HG03095 (cell line): ENCODE measurements around the gene GKAP1.
"Not testable (repeated sequence)": the region's sequence is repeated elsewhere in the genome, so short reads cannot be mapped to it uniquely, and the experiment has no call there.

Source experiments
- ATAC-seq: cut with Tn5 transposase; IDR thresholded peaks from one replicate; pipeline ENCODE4 v1.9.1; 2021; ENCODE audit warnings: moderate library complexity; ENCODE audit not compliant: unreplicated experiment

The GKAP1 gene

DNA sequence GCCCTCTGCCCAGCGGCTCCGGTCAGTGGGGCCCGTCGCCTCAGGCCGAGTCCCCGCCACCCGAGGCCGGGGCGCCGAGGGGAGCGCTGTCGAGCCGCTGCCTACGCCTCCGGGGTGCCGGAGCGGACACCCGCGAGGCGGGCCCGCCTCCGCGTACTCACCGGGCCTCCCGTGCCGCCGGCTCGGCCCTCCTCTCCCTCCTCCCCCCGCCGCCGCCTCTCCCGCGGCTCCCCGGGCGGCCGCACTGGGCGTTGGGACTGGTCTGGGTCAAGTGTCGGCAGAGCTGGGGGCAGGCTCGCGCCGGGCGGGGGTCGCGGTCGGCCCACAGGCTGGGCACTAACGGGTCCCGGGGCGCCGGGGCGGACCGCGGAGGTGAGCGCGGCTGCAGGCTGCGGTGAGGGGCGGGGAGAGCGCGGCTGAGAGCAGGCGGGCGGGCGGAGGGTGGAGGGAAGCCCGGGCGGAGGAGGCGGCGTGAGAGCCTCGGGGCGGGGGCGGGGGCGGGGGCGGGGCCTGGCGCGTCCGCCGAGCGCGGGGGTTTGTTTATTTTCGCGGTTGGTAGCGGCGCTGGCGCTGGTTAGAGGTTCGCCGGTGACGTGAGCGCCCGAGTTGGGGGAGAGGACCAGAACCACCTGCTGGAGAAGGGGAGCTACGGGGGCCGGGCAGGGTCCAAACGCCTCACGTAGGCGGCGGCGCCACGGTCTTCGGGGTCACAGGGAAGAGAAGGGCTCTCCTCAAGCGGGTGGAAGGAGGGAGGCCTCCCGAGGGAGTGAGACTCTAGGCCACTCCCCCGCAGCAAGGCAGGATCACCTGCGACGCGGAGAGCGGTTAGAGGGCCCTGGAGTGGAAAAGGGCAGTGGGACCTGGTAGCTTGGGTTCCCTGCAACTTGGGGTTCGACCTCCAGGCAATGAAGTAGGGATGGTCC lies at the start of gene GKAP1:
Gene GKAP1 (minus strand): TSS at position 414 of the 923 bp plus-strand sequence. CDS start 11,252 bp downstream, outside the sequence.
- peak; percentile 75 for ATAC-seq

GRCh38 chr9:83849895-83850294 lies 32.3 kb upstream of the GKAP1 start:
- peak; percentile 76 for ATAC-seq

GRCh38 chr9:83837070-83837643 lies 19.6 kb upstream of the GKAP1 start:
- not testable (repeated sequence) for ATAC-seq

DNA sequence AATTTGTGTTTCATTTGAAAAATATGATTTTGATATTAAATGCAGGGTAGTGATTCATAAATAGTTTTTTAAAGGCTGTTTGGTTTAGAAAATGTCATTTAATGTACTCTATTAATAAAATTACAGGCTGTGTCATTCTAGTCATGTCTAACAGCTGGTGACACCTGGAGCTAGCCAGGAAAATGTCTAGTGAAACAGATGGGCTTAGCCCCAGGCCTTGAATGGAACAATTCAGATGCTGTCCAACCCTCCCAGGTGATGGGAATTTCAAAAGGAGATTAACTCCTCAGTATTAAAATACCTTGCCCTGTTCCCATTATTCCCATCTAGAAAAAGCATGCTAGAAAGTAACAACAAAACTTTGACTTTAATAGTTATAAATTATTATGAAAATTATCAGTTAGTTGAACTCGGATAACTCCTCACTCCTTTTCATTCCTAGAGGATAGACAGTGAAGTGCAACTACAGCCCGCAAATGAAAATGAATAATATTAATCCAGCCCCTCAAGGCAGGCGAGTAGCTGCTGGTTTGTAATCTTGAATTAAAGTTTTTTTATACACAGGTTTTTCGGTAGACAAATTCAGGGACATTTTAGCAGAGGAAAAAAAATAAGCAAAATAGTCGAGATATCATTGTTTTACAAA lies 13.0 kb upstream of the GKAP1 start:
- not testable (repeated sequence) for ATAC-seq

DNA sequence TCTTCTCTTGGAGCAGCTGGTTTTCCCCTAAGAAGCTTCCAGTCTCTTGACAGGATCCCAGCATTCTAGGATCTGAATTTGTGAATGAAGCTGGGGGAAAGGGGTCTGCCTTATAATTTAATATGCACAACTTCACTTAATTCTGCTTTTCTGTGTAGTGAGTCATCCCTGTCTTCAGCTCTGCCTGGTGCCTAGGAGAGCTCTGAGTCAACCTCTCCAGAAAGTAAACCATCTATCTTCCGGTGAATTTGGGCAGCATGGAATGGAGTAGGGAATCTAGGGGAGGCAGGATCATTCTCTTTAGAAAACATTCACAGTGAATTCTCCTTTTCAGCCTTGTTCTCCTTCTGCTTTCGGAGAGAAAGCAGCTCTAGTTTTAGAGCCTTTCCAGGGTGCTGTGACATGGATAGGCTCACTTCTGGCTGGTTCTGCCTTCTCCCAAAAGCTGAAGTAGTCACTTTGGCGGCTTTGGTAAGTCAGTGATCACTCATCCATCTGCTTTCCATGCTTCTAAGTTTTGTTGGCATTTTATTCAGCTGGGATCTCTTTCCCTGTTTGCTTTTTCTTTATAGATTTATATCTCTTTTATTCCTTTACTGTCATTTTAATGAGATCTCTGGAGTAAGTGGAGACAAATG lies 7.5 kb upstream of the GKAP1 start:
- ATAC-seq, result not testable (repeated sequence)

GRCh38 chr9:83817011-83817355 lies 586 bp downstream of the GKAP1 start:
- ATAC-seq, result peak; percentile 9

GRCh38 chr9:83815120-83815519 lies 2.4 kb downstream of the GKAP1 start:
- not testable (repeated sequence) for ATAC-seq

- not testable (repeated sequence) for ATAC-seq
Measured at GRCh38 chr9:83809213-83809612, 8.4 kb downstream of the GKAP1 start.

- not testable (repeated sequence) for ATAC-seq
Measured at GRCh38 chr9:83804454-83804853, 13.1 kb downstream of the GKAP1 start.

GRCh38 chr9:83803941-83804340 lies 13.6 kb downstream of the GKAP1 start:
- not testable (repeated sequence) for ATAC-seq

DNA sequence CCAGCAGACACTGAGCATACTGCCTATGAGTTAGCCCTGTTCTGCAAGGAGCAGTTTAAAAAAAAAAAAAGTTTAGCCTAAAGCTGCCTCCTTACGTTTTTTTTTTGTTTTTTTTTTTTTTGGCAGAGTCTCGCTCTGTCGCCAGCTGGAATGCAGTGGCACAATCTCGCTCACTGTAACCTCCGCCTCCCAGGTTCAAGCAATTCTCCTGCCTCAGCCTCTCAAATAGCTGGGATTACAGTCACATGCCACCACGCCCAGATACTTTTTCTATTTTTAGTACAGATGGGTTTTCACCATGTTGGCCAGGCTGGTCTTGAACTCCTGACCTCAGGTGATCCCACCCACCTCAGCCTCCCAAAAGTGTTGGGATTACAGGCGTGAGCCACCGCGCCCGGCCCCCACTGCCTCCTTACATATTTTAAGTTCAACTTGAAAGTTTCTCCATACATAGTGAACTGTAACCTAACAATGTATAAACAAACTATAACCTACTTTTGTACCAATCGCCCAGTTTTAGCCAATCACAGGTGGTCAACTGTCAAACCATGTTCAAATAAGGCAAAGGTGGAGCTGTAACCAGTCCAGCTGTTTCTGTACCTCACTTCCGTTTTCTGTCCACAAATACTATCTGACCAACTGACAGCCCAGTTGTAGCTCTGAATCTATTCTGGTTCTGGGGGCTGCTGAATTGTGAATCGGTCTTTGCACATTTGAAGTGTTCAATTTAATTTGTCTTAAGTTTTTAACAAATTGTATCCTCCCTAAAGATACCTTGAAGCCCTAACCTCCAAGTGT lies 17.1 kb downstream of the GKAP1 start:
- ATAC-seq, result no peak

DNA sequence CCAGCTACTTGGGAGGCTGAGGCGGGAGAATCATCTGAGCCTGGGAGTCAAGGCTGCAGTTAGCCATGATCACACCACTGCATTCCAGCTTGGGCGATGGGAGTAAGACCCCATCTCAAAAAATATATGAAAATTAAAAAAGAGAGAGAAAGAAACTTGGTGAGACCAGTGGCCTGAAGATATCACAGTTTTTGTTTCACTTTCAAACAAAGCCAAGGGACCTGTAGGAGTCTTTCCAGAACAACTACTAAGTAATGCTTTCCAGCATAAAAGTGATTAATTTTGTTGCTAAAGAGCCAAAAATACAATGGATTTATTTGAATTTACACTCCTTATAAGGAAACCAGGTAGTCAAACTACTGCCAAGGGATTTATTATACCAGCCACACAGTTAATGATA lies 23.5 kb downstream of the GKAP1 start:
- ATAC-seq, result no peak

GRCh38 chr9:83792746-83793145 lies 24.8 kb downstream of the GKAP1 start:
- ATAC-seq, result no peak

GRCh38 chr9:83778164-83778563 lies 39.4 kb downstream of the GKAP1 start:
- no peak for ATAC-seq

DNA sequence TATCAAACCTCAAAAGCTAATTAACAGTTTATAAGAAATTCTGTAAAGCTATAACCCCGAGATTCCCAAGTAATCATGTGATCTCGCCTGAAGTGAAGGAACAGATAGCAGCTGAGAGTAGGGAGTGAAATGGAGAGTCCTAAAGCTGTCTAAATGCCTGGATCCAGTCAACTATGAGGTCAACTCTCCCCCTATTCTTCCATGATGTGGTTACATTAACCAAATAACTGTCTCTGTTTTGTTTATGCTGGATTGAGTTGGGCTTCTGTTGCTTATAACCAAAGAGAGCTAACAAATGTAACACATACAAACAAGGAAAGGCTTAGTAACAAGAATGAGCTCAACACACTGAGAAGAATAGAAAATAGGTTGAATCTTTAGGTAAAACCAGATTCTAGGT lies 41.6 kb downstream of the GKAP1 start:
- ATAC-seq, result no peak

DNA sequence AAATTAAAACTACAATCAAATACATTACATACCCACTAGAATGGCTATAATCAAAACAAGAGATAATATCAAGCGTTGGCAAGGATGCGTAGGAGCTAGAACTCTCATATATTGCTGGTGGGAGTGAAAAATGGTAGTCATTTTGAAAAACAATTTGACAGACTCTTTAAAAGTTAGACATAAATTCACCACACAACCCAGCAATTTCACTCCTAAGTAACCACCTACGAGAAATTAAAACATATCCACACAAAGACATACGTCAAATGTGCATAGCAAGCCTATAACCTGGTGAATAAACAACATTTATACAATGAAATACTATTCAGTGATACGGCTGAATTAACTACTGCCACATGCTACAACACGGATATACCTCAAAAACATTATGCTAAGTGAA lies 44.7 kb downstream of the GKAP1 start:
- ATAC-seq, result no peak

- no peak for ATAC-seq
Measured at GRCh38 chr9:83765376-83765775, 52.2 kb downstream of the GKAP1 start.

DNA sequence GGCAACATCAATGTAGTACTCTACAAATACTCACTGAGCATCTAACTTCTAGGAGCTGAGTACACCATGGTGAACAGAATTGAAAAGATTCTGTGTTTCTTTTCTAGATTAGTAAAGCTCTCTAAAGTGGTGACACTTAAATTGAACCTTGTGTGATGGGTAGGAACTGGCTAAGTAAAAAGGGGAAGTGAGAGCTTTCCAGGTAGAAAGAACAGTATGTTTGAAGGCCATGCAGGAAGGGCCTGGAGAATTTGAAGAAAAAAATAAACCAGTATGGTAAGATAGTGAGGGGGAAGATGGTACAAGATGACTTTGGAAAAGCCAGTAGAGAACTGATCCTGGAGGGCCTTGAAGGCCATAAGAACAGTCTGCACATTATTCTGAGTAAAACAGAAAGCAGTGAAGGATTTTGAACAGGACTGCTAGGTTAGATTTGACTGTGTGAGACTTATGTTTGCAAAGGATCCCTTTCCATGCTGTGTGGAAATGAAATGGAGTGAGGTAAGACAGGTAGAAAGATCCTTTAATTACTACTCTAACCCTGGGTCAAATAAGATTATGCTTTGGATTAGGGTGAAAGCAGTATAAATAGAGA lies 63.1 kb downstream of the GKAP1 start:
- peak; percentile 78 for ATAC-seq

GRCh38 chr9:83749706-83750105 lies 67.9 kb downstream of the GKAP1 start:
- no peak for ATAC-seq

DNA sequence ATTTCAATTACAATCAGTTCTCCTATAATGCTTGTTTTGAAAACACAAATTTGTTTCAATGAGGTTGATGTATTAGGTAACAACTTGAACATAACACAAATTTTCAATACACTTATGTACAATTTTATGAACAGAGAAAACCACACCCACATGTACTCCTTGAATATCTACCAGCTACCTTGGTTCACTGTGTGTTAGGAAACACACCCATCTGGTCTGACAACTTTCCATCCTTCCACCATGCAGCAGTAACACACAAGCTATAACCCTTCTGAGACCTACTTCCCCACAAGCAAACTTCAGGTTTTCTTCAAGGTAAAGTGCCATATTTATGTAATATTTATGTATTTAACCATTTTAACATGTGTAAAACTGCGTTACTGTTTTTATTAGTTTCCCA lies 73.4 kb downstream of the GKAP1 start:
- ATAC-seq, result no peak
